Muscle layer of colon (tissue), 2 donors: ENCODE results near the gene NKPD1.

Experiments used
- H3K27ac ChIP-seq: one replicate; pipeline ENCODE4 v1.7.0; 2013; ENCODE audit warnings: low read depth, mild to moderate bottlenecking, low read length, moderate library complexity
- H3K27me3 ChIP-seq, 2 donors: one replicate each; pipeline ENCODE4 v1.7.0; 2013; ENCODE audit warnings: low read length in 2 of 2, mild to moderate bottlenecking in 2 of 2; ENCODE audit not compliant: insufficient read depth in 2 of 2, control insufficient read depth in 1 of 2
- H3K36me3 ChIP-seq: one replicate; pipeline ENCODE4 v1.7.0; 2013; ENCODE audit warnings: mild to moderate bottlenecking, low read length; ENCODE audit not compliant: insufficient read depth
- H3K4me1 ChIP-seq: one replicate; pipeline ENCODE4 v1.7.0; 2013; ENCODE audit warnings: mild to moderate bottlenecking, low read length; ENCODE audit not compliant: insufficient read depth
- H3K4me3 ChIP-seq, 2 donors: one replicate each; pipeline ENCODE4 v1.7.0; 2013; ENCODE audit warnings: low read length in 2 of 2, low read depth in 1 of 2, mild to moderate bottlenecking in 1 of 2, moderate library complexity in 1 of 2
- H3K9ac ChIP-seq: one replicate; pipeline ENCODE4 v1.7.0; 2013; ENCODE audit warnings: low read length
- H3K9me3 ChIP-seq: one replicate; pipeline ENCODE4 v1.7.0; 2013; ENCODE audit warnings: mild to moderate bottlenecking, low read length
- donor health status: abdominal sarcoma.
- donor health status: Adenocarcinoma of cecum.

The NKPD1 gene, protein sequence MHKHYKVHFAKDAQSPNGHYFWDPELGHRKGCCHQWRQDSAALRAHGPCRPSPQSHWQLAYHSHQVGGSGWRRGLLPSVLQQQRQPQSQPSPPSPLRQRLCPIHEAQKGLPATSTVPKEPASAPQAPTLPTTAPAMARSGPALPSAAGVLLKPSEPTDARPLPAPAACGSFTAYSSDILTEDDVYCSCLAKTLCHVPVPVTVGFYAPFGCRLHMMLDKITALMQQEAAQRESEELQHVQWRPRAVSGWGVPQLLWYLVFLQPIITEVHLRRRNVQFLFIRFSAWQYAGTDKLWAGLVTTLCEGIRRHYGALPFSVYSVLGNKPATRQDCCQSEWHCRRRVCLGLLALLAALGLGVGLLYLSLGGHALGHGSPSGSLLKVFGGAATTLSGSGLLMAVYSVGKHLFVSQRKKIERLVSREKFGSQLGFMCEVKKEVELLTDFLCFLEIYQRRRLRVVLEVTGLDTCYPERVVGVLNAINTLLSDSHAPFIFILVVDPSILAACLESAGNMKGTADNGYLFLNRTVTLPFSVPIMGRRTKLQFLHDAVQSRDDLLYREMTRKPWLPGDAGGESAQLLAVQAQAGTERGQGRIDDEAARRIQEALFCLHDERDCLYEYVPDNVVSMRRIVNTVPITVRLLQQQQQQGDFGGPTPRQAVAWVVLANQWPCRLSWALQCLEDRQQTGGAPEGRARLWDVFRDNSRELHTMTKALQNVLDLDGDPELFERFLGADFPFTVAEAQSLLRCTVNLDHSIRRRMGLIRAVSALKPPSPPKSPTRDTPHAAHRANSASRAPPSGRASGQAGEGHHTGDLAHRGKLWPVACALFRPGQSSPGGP

DNA sequence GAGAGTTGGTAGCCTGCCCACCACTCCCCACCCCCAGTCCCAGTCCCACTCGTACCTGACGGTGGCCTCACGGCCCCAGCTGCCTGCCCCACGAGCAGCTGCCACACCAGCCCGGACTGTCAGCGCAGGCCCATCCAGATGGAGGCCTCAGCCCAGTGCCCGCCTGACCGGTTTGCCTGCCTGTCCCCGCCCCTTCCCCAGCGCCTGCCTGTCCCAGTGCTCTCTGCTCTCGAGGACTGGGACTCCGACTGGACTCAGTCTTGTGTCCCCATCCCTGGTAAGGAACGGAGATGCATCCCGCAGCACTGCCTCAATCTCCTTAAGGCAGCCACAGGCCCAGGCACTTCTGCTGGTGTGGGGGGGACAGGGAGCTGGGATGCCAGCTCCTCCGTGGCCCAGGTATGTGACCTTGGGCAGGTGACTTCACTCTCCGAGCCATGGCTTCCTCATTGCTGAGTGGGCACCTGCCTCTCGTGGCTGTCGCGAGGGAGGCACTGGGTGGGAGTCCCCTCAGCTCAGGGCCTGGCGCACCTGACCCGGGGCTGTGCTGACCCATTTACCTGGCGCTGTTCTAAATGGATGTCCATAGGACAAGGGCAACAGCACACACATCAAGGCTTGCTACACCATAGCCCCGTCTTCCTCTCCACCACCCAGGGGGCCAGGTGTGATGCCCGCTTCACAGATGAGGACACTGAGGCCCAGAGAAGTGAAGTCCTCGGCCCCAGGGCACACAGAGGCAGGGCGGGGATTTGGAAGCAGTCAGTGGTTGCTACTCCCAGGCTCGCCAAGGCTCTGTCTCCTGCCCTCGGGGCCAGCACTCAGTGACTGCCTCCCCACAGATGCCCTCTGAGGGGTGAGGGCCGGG lies at the start of gene NKPD1:
Gene NKPD1, minus strand, starts transcription at position 113 of the 868 bp plus-strand sequence. CDS start 832 bp downstream, outside the sequence.
- H3K4me1 ChIP-seq = no peaks in the 10 kb centered on the region
- no peak within 1 kb of the TSS for H3K9ac ChIP-seq
- H3K27ac ChIP-seq = no peak within 1 kb of the TSS
- peaks cover 0 to 50% of the 10 kb centered on the region in 2 donors for H3K27me3 ChIP-seq
- no peak within 1 kb of the TSS for H3K4me3 ChIP-seq
- no peaks in the 10 kb centered on the region for H3K9me3 ChIP-seq
- no peaks in the 10 kb centered on the region for H3K36me3 ChIP-seq

DNA sequence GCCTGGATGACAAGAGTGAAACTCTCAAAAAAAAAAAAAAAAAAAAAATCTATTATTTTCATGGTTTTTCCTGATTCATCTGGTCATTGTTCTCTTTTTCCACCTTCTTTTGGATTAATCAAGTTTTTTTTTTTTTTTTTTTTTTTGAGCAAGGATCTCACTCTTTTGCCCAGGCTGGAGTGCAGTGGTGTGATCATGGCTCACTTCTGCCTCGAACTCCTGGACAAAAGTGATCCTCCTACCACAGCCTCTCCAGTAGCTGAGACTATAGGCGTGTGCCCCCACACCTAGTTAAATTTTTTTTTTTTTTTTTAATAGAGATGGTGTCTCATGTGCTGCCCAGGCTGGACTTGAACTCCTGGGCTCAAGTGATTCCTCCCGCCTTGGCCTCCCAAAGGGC lies 45.5 kb upstream of the NKPD1 start:
- Histone ChIP-seq H3K36me3 (no peaks in the 10 kb centered on the region), H3K4me1 (no peaks in the 10 kb centered on the region)

DNA sequence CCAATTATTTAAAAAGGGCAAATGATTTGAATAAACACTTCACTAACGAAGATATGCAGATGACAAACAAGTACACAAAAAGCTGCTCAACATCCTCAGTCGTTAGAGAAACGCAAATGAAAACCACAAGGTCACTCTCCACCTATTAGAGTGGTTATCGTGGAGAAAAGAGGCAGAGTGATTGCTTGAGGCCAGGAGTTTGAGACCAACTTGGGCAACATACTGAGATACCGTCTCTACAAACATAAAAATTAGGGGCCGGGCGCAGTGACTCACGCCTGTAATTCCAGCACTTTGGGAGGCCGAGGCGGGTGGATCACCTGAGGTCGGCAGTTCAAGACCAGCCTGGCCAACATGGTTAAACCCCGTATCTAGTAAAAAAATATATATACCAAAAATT lies 45.0 kb upstream of the NKPD1 start:
- Histone ChIP-seq H3K36me3 (no peaks in the 10 kb centered on the region), H3K4me1 (no peaks in the 10 kb centered on the region), H3K9me3 (no peaks in the 10 kb centered on the region)

More for the DNA sequence above, 45.5 kb upstream of the NKPD1 start:
- Histone ChIP-seq H3K27ac (no peak overlapping the region), H3K9me3 (no peaks in the 10 kb centered on the region), H3K9ac (no peak overlapping the region), H3K27me3 (no peaks in the 10 kb centered on the region), H3K4me3 (no peak overlapping the region)

DNA sequence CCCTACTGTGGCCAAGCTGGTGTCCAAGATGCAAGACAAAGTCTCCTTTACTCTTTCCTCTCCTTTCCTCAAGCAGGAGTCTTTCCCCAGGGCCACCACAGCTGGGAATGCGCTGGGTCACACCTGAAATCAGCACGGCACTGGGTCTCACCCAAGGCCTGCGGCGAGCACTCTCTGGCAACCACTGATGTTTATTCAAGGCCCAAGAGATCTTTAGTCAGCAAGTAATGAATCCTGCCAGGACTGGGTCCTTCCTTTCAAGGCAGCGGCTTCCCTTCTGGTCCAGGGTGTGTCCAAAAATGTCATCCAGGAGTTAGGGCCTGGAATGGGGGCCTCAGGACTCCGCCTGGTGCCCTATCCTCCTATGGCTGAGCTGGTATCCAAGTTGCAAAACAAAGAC lies 41.9 kb upstream of the NKPD1 start:
- H3K27me3 ChIP-seq = no peaks in the 10 kb centered on the region
- no peak overlapping the region for H3K27ac ChIP-seq
- H3K4me3 ChIP-seq = no peak overlapping the region
- no peak overlapping the region for H3K9ac ChIP-seq
- no peaks in the 10 kb centered on the region for H3K36me3 ChIP-seq
- no peaks in the 10 kb centered on the region for H3K9me3 ChIP-seq
- H3K4me1 ChIP-seq = no peaks in the 10 kb centered on the region

More for the DNA sequence above, 45.0 kb upstream of the NKPD1 start:
- Histone ChIP-seq H3K4me3 (no peak overlapping the region), H3K9ac (no peak overlapping the region), H3K27me3 (no peaks in the 10 kb centered on the region), H3K27ac (no peak overlapping the region)

DNA sequence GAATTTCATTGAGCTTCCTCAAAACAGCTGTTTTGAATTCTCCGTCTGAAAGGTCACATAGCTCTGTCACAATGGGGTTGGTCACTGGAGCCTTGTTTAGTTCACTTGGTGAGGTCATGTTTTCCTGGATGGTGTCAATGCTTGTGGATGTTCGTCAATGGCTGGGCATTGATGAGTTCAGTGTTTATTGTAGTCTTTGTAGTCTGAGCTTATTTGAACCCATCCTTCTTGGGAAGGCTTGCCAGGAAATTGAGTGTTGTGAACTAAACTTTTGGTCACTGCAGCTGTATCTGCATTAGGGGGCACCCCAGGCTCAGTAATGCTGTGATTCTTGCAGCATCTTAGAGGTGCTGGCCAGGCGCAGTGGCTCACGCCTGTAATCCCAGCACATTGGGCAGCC lies 39.8 kb upstream of the NKPD1 start:
- no peaks in the 10 kb centered on the region for H3K27me3 ChIP-seq
- no peaks in the 10 kb centered on the region for H3K36me3 ChIP-seq
- H3K4me3 ChIP-seq = no peak overlapping the region
- no peaks in the 10 kb centered on the region for H3K4me1 ChIP-seq
- no peak overlapping the region for H3K9ac ChIP-seq
- no peak overlapping the region for H3K27ac ChIP-seq
- no peaks in the 10 kb centered on the region for H3K9me3 ChIP-seq

DNA sequence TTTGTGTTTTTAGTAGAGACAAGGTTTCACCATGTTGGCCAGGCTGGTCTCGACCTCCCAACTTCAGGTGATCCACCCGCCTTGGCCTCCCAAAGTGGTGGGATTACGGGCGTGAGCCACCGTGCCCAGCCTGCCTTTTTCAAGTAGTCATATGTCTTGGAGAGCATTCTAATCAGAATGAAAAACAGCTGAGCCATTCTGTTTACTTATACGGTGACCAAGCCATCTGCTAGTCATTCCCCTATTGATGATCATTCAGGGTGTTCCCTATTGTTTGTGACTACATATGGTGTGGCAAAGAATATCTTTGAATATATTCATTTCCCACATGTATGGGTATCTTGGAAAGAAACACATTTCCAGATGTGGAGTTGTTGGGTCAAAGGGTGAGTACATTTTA lies 35.0 kb upstream of the NKPD1 start:
- Histone ChIP-seq H3K4me1 (no peaks in the 10 kb centered on the region), H3K4me3 (no peak overlapping the region), H3K9me3 (no peaks in the 10 kb centered on the region), H3K9ac (no peak overlapping the region), H3K36me3 (no peaks in the 10 kb centered on the region), H3K27ac (no peak overlapping the region), H3K27me3 (no peaks in the 10 kb centered on the region)

DNA sequence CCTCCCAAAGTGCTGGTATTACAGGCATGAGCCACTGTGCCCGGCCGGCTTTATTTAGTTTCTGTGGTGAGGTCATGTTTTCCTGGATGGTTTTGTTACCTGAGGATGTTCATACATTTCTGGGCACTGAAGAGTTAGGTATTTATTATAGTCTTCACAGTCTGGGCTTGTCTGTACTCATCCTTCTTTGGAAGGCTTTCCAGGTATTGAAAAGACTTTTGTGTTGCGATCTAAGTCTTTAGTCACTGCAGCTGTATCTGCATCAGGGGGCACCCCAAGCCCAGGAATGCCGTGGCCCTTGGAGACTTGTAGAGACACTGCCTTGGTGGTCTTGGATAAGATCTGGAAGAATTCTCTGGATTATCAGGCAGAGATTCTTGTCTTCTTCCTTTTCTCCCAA lies 30.6 kb upstream of the NKPD1 start:
- Histone ChIP-seq H3K4me1 (no peaks in the 10 kb centered on the region), H3K4me3 (no peak overlapping the region), H3K9ac (no peak overlapping the region), H3K27ac (no peak overlapping the region), H3K27me3 (no peaks in the 10 kb centered on the region), H3K9me3 (no peaks in the 10 kb centered on the region), H3K36me3 (no peaks in the 10 kb centered on the region)

DNA sequence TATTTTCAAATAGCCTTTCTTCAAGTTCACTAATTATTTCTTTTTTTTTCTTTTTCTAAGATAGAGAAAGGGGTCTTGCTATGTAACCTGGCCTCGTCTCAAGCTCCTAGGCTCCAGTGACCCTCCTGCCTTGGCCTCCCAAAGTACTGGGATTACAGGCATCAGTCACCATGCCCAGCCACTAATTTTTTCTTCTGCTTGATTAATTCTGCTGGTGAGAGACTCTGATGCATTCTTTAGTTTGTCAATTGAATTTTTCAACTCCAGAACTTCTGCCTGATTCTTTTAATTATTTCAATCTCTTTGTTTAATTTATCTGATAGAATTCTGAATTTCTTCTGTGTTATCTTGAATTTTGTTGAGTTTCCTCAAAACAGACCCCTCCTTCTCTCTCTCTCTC lies 29.2 kb upstream of the NKPD1 start:
- H3K27me3 ChIP-seq = no peaks in the 10 kb centered on the region
- H3K9ac ChIP-seq = no peak overlapping the region
- no peaks in the 10 kb centered on the region for H3K9me3 ChIP-seq
- H3K4me3 ChIP-seq = no peak overlapping the region
- H3K4me1 ChIP-seq = no peaks in the 10 kb centered on the region
- H3K36me3 ChIP-seq = no peaks in the 10 kb centered on the region
- no peak overlapping the region for H3K27ac ChIP-seq

DNA sequence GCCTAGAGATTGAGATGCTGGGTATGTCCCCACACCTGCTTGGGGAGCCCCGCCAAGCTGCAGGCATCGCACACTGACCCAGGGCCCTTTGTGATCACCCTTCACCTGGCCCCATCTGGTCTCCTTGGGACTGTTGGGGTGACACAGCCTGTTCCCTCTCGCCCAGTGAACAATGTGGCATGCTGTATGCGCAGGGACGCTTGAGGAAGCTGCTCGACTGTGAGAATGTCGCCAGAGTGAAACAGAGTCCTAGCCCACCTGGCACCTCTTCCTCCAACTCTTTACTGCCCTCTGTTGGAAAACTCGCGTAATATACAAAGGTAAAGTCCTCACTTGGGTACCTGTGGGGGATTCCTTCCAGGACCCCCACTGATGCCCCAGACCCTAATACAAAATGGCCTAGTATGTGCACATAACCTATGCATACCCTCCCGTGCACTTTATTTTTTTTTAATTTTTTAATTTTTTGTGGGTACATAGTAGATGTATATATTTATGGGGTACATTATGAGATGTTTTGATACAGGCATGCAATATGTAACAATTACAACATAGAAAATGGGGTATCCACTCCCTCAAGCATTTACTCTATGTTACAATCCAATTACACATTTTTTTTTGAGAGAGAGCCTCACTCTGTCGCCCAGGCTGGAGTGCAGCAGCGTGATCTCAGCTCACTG lies 26.8 kb upstream of the NKPD1 start:
- no peaks in the 10 kb centered on the region for H3K36me3 ChIP-seq

DNA sequence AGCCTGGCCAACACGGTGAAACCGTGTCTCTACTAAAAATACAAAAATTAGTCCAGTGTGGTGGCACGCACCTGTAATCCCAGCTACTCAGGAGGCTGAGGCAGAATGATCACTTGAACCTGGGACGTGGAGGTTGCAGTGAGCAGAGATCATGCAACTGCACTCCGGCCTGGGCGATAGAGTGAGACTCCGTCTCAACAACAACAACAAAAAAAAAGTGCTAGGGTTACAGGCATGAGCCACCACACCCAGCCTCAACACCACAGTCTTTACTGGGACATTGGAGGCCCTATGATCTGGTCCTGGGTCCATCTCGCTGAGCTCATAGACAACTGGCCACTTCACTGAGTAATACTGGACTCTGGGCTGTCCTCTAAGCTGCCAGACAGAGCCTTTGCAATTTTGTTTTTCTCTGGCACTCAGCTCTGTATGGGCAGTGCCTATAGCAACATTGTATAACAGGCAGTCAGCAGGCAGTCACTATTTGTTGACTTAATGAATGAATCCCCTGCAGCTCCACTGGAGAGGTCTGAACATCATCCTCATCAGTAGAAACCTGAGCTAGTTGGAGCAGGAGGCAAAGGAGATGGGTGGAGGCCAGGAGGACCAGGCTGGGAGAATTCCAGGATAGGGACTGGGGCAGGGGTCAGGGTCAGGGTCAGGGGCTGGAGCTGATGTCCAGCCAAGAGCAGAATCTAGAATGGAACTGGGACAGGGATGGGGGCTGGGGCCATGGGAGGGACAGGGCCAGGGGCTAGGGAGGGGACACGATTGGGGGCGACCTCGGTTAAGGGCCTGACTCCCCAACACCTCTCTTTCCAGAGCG lies 25.9 kb upstream of the NKPD1 start:
- Histone ChIP-seq H3K27me3 (no peaks in the 10 kb centered on the region), H3K4me3 (no peak overlapping the region), H3K9me3 (no peaks in the 10 kb centered on the region), H3K27ac (no peak overlapping the region), H3K36me3 (no peaks in the 10 kb centered on the region), H3K4me1 (peaks cover 1% of the 10 kb centered on the region), H3K9ac (no peak overlapping the region)

More for the DNA sequence above, 26.8 kb upstream of the NKPD1 start:
- Histone ChIP-seq H3K4me3 (no peak overlapping the region), H3K27ac (no peak overlapping the region), H3K9me3 (no peaks in the 10 kb centered on the region), H3K4me1 (no peaks in the 10 kb centered on the region), H3K9ac (no peak overlapping the region), H3K27me3 (no peaks in the 10 kb centered on the region)
